Osteoblast (primary cell): ENCODE results near the gene VWA2. TPM values are rescaled to one million over a fixed set of nuclear protein-coding genes. Genes with fewer than 3 reads are reported as not detected.

Source experiments
- DNase-seq: peaks from one replicate; pipeline ENCODE4 v3.0.0; 2011; ENCODE audit warnings: low spot score, mixed read lengths; ENCODE audit not compliant: insufficient read length; ENCODE audit errors: missing footprints
- H2AFZ ChIP-seq: 2 replicates; pipeline ENCODE4 v1.6.0; 2011; ENCODE audit warnings: mild to moderate bottlenecking, low read length
- H3K27ac ChIP-seq: 2 replicates; pipeline ENCODE4 v1.5.1; 2011; ENCODE audit warnings: mild to moderate bottlenecking, low read depth, low read length, moderate library complexity
- H3K27me3 ChIP-seq: 2 replicates; pipeline ENCODE4 v1.6.0; 2012; ENCODE audit warnings: mild to moderate bottlenecking, control low read depth, inconsistent platforms, low read length, moderate library complexity; ENCODE audit not compliant: insufficient read depth
- H3K36me3 ChIP-seq: 2 replicates; pipeline ENCODE4 v1.5.1; 2011; ENCODE audit warnings: mild to moderate bottlenecking, low read length, control low read depth, moderate library complexity; ENCODE audit not compliant: insufficient read depth
- H3K4me1 ChIP-seq: 2 replicates; pipeline ENCODE4 v1.5.1; 2011; ENCODE audit warnings: mild to moderate bottlenecking, low read length, control low read depth, moderate library complexity; ENCODE audit not compliant: insufficient read depth
- H3K4me2 ChIP-seq: 2 replicates; pipeline ENCODE4 v1.6.0; 2011; ENCODE audit warnings: mild to moderate bottlenecking, low read length; ENCODE audit not compliant: insufficient read depth
- H3K4me3 ChIP-seq: fragments of 200-600 bp; sonication (generic); 3 replicates; pipeline ENCODE4 v1.5.1; 2012; ENCODE audit warnings: mild to moderate bottlenecking, low read length, inconsistent platforms; ENCODE audit not compliant: insufficient read depth
- H3K79me2 ChIP-seq: 2 replicates; pipeline ENCODE4 v1.6.0; 2012; ENCODE audit warnings: mild to moderate bottlenecking, low read length, control low read depth, inconsistent platforms; ENCODE audit not compliant: insufficient read depth
- H3K9me3 ChIP-seq: 2 replicates; pipeline ENCODE4 v1.5.1; 2011; ENCODE audit warnings: low read depth, low read length, control low read depth
- H4K20me1 ChIP-seq: 2 replicates; pipeline ENCODE4 v1.6.0; 2012; ENCODE audit warnings: mild to moderate bottlenecking, low read length, control low read depth; ENCODE audit not compliant: insufficient read depth
- total RNA-seq: library from RNA; depleted of rRNA; stranded (reverse); fragments of >200 nt; gene quantifications from 2 replicates; pipeline ENCODE4 v1.2.3, GENCODE V29; 2012
- TF ChIP-seq, protein P1 (sequence below): IDR thresholded peaks from 2 replicates; pipeline ENCODE4 v1.5.1; 2011; ENCODE audit warnings: mild to moderate bottlenecking, low read depth, low read length, moderate library complexity; ENCODE audit errors: extremely low read depth

VWA2 gene
- total RNA-seq, 1 donor = under 0.01 TPM

DNA sequence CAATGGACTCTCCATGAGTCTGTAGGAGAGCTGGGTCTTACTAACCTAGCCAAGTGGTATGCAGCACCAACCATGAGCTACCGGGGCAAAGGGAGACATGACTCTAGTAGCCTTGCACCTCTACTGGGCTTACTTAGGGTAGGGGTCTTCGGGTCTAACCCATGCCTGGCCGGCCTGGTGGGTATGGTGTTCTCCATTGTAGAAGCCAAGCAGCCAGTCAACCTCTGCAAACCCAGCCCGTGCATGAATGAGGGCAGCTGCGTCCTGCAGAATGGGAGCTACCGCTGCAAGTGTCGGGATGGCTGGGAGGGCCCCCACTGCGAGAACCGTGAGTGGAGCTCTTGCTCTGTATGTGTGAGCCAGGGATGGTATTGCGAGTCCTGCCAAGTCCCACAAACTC lies 51.0 kb downstream of the VWA2 start:
- no peak overlapping the region for H3K4me2 ChIP-seq
- H4K20me1 ChIP-seq = no peaks in the 10 kb centered on the region
- H3K79me2 ChIP-seq = no peaks in the 10 kb centered on the region
- H3K27ac ChIP-seq = no peak overlapping the region
- no peaks in the 10 kb centered on the region for H3K9me3 ChIP-seq
- H3K36me3 ChIP-seq = no peaks in the 10 kb centered on the region
- no peaks in the 10 kb centered on the region for H3K4me1 ChIP-seq
- DNase-seq = no peak
- no peaks in the 10 kb centered on the region for H3K27me3 ChIP-seq
- H2AFZ ChIP-seq = no peak overlapping the region
- H3K4me3 ChIP-seq = no peak overlapping the region
- TF ChIP-seq, protein P1, sequence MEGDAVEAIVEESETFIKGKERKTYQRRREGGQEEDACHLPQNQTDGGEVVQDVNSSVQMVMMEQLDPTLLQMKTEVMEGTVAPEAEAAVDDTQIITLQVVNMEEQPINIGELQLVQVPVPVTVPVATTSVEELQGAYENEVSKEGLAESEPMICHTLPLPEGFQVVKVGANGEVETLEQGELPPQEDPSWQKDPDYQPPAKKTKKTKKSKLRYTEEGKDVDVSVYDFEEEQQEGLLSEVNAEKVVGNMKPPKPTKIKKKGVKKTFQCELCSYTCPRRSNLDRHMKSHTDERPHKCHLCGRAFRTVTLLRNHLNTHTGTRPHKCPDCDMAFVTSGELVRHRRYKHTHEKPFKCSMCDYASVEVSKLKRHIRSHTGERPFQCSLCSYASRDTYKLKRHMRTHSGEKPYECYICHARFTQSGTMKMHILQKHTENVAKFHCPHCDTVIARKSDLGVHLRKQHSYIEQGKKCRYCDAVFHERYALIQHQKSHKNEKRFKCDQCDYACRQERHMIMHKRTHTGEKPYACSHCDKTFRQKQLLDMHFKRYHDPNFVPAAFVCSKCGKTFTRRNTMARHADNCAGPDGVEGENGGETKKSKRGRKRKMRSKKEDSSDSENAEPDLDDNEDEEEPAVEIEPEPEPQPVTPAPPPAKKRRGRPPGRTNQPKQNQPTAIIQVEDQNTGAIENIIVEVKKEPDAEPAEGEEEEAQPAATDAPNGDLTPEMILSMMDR = no peak

DNA sequence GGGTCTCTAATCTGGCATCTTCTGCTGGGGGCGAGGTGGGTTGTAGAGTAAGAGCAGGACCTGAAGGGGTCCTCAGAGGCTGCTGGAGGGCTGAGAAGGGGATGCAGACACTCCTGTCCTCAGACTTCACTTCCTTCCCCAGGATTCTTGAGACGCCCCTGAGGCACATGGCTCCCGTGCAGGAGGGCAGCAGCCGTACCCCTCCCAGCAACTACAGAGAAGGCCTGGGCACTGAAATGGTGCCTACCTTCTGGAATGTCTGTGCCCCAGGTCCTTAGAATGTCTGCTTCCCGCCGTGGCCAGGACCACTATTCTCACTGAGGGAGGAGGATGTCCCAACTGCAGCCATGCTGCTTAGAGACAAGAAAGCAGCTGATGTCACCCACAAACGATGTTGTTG lies 52.0 kb downstream of the VWA2 start:
- no peak overlapping the region for H3K27ac ChIP-seq
- no peak overlapping the region for H2AFZ ChIP-seq
- H3K4me1 ChIP-seq = no peaks in the 10 kb centered on the region
- no peaks in the 10 kb centered on the region for H3K79me2 ChIP-seq
- H3K36me3 ChIP-seq = no peaks in the 10 kb centered on the region
- no peaks in the 10 kb centered on the region for H4K20me1 ChIP-seq
- H3K27me3 ChIP-seq = no peaks in the 10 kb centered on the region
- TF ChIP-seq, protein P1 = no peak
- no peak overlapping the region for H3K4me3 ChIP-seq
- DNase-seq = no peak
- H3K4me2 ChIP-seq = no peak overlapping the region
- peaks cover 3% of the 10 kb centered on the region for H3K9me3 ChIP-seq

DNA sequence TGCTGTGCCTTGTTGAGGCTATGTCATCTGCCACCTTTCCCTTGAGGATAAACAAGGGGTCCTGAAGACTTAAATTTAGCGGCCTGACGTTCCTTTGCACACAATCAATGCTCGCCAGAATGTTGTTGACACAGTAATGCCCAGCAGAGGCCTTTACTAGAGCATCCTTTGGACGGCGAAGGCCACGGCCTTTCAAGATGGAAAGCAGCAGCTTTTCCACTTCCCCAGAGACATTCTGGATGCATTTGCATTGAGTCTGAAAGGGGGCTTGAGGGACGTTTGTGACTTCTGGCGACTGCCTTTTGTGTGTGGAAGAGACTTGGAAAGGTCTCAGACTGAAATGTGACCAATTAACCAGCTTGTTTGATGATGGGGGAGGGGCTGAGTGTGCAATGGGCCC lies 52.5 kb downstream of the VWA2 start:
- peaks cover 3% of the 10 kb centered on the region for H3K9me3 ChIP-seq
- H3K79me2 ChIP-seq = no peaks in the 10 kb centered on the region

DNA sequence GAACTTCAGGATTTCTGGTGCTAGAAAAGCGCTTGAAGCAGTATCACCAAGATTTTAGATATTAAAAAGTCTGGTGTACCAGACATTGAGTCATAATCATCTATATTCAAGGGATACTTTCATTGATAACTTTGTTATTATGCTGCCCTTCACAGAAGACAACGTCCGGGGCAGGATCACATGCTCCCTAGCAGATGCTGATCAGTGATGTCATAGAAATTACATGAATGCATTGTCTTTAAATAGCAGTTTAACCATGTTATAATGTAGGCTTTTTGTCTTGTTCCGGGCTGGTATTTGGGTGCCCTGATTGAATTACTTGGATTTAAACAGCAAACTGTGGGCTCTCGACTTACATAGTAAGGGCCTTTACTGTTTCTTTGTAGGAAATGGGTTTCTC lies 54.0 kb downstream of the VWA2 start:
- no peak overlapping the region for H2AFZ ChIP-seq
- H4K20me1 ChIP-seq = no peaks in the 10 kb centered on the region

More for the DNA sequence above, 52.5 kb downstream of the VWA2 start:
- TF ChIP-seq, protein P1 = no peak
- Histone ChIP-seq H3K27ac (no peak overlapping the region), H4K20me1 (no peaks in the 10 kb centered on the region), H3K4me1 (no peaks in the 10 kb centered on the region), H3K27me3 (no peaks in the 10 kb centered on the region), H3K4me3 (no peak overlapping the region), H3K36me3 (no peaks in the 10 kb centered on the region), H3K4me2 (no peak overlapping the region), H2AFZ (no peak overlapping the region)
- DNase-seq = no peak

More for the DNA sequence above, 54.0 kb downstream of the VWA2 start:
- Histone ChIP-seq H3K4me1 (no peaks in the 10 kb centered on the region), H3K9me3 (peaks cover 3% of the 10 kb centered on the region), H3K36me3 (no peaks in the 10 kb centered on the region), H3K27ac (no peak overlapping the region), H3K4me3 (no peak overlapping the region), H3K27me3 (no peaks in the 10 kb centered on the region), H3K79me2 (no peaks in the 10 kb centered on the region), H3K4me2 (no peak overlapping the region)
- DNase-seq = no peak
- TF ChIP-seq, protein P1 = no peak
